ENCODE data around the gene NUDT4.
A peak's percentile ranks its signal among the peaks of the same experiment; 100 is the strongest.
"Not testable (repeated sequence)": the region's sequence is repeated elsewhere in the genome, so short reads cannot be mapped to it uniquely, and the experiment has no call there.

NUDT4 gene

GRCh38 chr12:93432031-93432430 is 54.3 kb downstream of the NUDT4 start:
- DNase-seq: not testable (repeated sequence)

GRCh38 chr12:93434256-93434865 is 56.6 kb downstream of the NUDT4 start:
- no peak for DNase-seq

GRCh38 chr12:93438266-93439050 is 60.7 kb downstream of the NUDT4 start:
- DNase-seq: no peak

- no peak for DNase-seq
These were observed 62.5 kb downstream of the NUDT4 start for GRCh38 chr12:93440043-93440835.

- peak; percentile 30 for DNase-seq
These were observed 63.4 kb downstream of the NUDT4 start for GRCh38 chr12:93441081-93441616.

GRCh38 chr12:93441617-93442410 is 64.1 kb downstream of the NUDT4 start, which contains the start of gene UBE2N:
Gene UBE2N (minus strand): TSS chr12:93441947. CDS start chr12:93441884, 63 bp downstream.
- peak; percentile 97 for DNase-seq

GRCh38 chr12:93442411-93443340 is 65.0 kb downstream of the NUDT4 start:
- DNase-seq: no peak

GRCh38 chr12:93443576-93443975 is 65.9 kb downstream of the NUDT4 start:
- DNase-seq: no peak

GRCh38 chr12:93447555-93448290 is 70.0 kb downstream of the NUDT4 start:
- no peak for DNase-seq

GRCh38 chr12:93448796-93449195 is 71.1 kb downstream of the NUDT4 start:
- DNase-seq: no peak

GRCh38 chr12:93449277-93449676 is 71.6 kb downstream of the NUDT4 start:
- DNase-seq: no peak

GRCh38 chr12:93451423-93452158 is 73.9 kb downstream of the NUDT4 start:
- DNase-seq: no peak

GRCh38 chr12:93453633-93454032 is 75.9 kb downstream of the NUDT4 start:
- no peak for DNase-seq

- DNase-seq: no peak
These were observed 78.4 kb downstream of the NUDT4 start for GRCh38 chr12:93456077-93456476.
